Esophagus squamous epithelium (tissue), 5 donors: ENCODE measurements around the gene RHOD. TPM values are rescaled to one million over a fixed set of nuclear protein-coding genes. Genes with fewer than 3 reads are reported as not detected.
A peak's percentile ranks its signal among the peaks of the same experiment; 100 is the strongest.

Source experiments
- DNase-seq: peaks from one replicate; lab custom pipeline; 2025; lab: John Stamatoyannopoulos, UW
- H3K27ac ChIP-seq, 4 donors: fragments of 200-600 bp; sonication (generic); one replicate each; pipeline ENCODE4 v1.5.1; 2016 to 2019; ENCODE audit warnings: mild to moderate bottlenecking in 1 of 4
- H3K27me3 ChIP-seq, 4 donors: fragments of 200-600 bp; sonication (generic); 1 replicate in 3 of 4; 2 replicates in 1 of 4; pipeline versions ENCODE4 v1.5.1 to v1.6.0; 2017 to 2021; ENCODE audit warnings: antibody characterized with exemption in 1 of 4
- H3K36me3 ChIP-seq, 3 donors: fragments of 200-600 bp; sonication (generic); one replicate each; pipeline ENCODE4 v1.5.1; 2016 to 2019
- H3K4me1 ChIP-seq, 3 donors: fragments of 200-600 bp; sonication (generic); one replicate each; pipeline ENCODE4 v1.5.1; 2017 to 2019
- H3K4me3 ChIP-seq, 4 donors: fragments of 200-600 bp; sonication (generic); 1 replicate in 3 of 4; 2 replicates in 1 of 4; pipeline ENCODE4 v1.5.1; 2016 to 2019; ENCODE audit warnings: mild to moderate bottlenecking in 2 of 4, moderate library complexity in 1 of 4
- H3K9me3 ChIP-seq, 3 donors: fragments of 200-600 bp; sonication (generic); one replicate each; pipeline ENCODE4 v1.5.1; 2016 to 2019
- POLR2A ChIP-seq, 4 donors: fragments of 450-650 bp; IDR thresholded peaks; one replicate each; pipeline ENCODE4 v1.6.1; 2017; ENCODE audit warnings: antibody characterized with exemption in 4 of 4, mild to moderate bottlenecking in 4 of 4, moderate library complexity in 3 of 4
- WGBS, 2 donors: methylation state at CpG; one replicate each; pipeline ENCODE4 v1.1.5; 2018; 5-methylcytosine and 5-hydroxymethylcytosine counted together
- intact Hi-C: fragments of 100-400 bp; cut with DNase I; formaldehyde crosslinking; loops from one replicate; pipeline ENCODE4 v1.15.0; 2022
- total RNA-seq, 4 donors: library from RNA; depleted of rRNA; stranded (reverse); fragments of >200 nt; gene quantifications; one replicate each; pipeline ENCODE4 v1.1.0, GENCODE V29; 2016
- TF ChIP-seq, protein P1 (sequence below), 6 experiments: fragments of 450-650 bp in 4 of 6; fragments of 200-600 bp in 2 of 6; sonication (generic) in 2 of 6; IDR thresholded peaks; one replicate each; pipeline ENCODE4 v1.5.1; 2016 to 2019; ENCODE audit warnings: antibody characterized with exemption in 6 of 6, mild to moderate bottlenecking in 4 of 6, moderate library complexity in 4 of 6
- donor health status: DM: yes; HTN: yes; CAD: no.

Gene RHOD
- total RNA-seq, 4 donors from 2014 or later: 122 to 219 (median 169) TPM

DNA sequence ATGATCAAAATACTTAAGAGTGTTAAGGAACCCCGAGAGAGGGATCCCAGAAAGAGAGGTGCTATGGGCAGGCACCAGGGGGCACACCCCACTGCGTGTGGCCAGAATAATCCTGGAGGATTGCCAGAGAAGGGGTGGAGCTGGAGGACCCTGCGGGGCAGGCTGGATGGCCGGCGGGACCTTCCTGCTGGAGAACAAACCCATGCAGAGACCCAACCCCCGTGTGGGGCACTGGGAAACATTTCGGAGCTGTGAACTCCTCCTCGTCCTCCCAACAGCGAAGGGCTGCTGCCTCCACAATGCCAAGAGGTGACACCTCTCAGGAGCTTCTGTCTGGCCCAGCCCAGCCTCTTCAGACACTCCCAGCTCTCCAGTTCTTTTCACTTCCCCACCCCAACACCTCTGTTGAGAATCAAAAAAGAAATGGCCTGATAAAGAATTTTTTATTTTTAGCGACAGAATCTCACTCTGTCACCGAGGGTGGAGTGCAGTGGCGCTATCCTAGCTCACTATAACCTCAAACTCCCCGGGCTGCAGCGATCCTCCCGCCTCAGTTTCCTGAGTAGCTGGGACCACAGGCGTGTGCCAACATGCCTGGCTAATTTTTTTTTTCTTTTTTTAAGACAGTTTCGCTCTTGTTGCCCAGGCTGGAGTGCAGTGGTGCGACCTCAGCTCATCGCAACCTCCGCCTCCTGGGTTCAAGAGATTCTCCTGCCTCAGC, 25.6 kb downstream of the RHOD start:
- H3K4me3 ChIP-seq: peak overlapping the region in 3 of 4 donors; percentile 17 to 45 (median 24)
- TF ChIP-seq, protein P1, sequence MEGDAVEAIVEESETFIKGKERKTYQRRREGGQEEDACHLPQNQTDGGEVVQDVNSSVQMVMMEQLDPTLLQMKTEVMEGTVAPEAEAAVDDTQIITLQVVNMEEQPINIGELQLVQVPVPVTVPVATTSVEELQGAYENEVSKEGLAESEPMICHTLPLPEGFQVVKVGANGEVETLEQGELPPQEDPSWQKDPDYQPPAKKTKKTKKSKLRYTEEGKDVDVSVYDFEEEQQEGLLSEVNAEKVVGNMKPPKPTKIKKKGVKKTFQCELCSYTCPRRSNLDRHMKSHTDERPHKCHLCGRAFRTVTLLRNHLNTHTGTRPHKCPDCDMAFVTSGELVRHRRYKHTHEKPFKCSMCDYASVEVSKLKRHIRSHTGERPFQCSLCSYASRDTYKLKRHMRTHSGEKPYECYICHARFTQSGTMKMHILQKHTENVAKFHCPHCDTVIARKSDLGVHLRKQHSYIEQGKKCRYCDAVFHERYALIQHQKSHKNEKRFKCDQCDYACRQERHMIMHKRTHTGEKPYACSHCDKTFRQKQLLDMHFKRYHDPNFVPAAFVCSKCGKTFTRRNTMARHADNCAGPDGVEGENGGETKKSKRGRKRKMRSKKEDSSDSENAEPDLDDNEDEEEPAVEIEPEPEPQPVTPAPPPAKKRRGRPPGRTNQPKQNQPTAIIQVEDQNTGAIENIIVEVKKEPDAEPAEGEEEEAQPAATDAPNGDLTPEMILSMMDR (IDR thresholded peaks at IDR 0.05): peak in 2 of 6 experiments; percentile 12 to 29
- TF ChIP-seq POLR2A (IDR thresholded peaks at IDR 0.05): no peak
- peaks cover 26 to 43% (median 31%) of the 10 kb centered on the region in 3 donors for H3K4me1 ChIP-seq
- H3K27me3 ChIP-seq: no peaks in the 10 kb centered on the region
- no peaks in the 10 kb centered on the region for H3K36me3 ChIP-seq
- no peaks in the 10 kb centered on the region for H3K9me3 ChIP-seq
- DNase-seq: no peak
- peak overlapping the region in 3 of 4 donors; percentile 52 to 80 (median 77) for H3K27ac ChIP-seq
- intact Hi-C loops: loop anchor here (10.0 kb wide), 1 partner anchor 83 kb away; no protein-coding TSS in a partner anchor
- 22 to 31% methylated on average over 18 to 19 of the region's 20 CpGs for WGBS, 2 donors

DNA sequence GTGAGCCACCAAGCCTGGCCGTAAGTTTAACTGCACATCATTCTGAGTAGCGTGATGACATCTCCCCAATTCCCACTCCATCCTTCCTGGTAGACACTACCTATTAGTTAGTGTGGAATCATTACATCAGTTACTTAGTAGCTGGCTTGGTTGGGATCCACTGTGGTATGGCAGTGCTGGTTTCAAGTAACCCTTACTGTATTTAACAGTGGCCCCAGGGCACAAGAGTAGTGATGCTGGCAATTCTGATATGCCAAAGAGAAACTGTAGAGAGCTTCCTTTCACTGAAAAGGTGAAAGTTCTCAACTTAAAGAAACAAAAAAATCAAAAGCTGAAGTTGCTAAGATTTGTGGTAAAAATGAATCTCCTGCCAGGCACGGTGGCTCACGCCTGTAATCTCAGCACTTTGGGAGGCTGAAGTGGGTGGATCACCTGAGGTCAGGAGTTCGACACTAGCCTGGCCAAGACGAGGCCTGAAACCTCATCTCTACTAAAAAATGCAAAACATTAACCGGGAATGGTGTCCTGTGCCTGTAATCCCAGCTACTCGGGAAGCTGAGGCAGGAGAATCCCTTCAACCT, 27.2 kb downstream of the RHOD start:
- Histone ChIP-seq H3K9me3 (no peaks in the 10 kb centered on the region), H3K4me3 (no peak overlapping the region), H3K4me1 (peaks cover 11 to 27% (median 17%) of the 10 kb centered on the region in 3 donors), H3K27me3 (no peaks in the 10 kb centered on the region), H3K36me3 (no peaks in the 10 kb centered on the region), H3K27ac (no peak overlapping the region)
- DNase-seq: no peak
- TF ChIP-seq, protein P1 (IDR thresholded peaks at IDR 0.05): no peak
- TF ChIP-seq POLR2A (IDR thresholded peaks at IDR 0.05): no peak
- intact Hi-C loops: loop anchor here (10.0 kb wide), 1 partner anchor 81 kb away; no protein-coding TSS in a partner anchor
- WGBS, 2 donors: 86 to 87% methylated on average over 8 of the region's 8 CpGs

- Histone ChIP-seq H3K27ac (no peak overlapping the region), H3K4me3 (no peak overlapping the region), H3K27me3 (no peaks in the 10 kb centered on the region), H3K36me3 (no peaks in the 10 kb centered on the region), H3K9me3 (no peaks in the 10 kb centered on the region), H3K4me1 (peaks cover 11 to 18% (median 11%) of the 10 kb centered on the region in 3 donors)
- DNase-seq: no peak
- intact Hi-C loops: loop anchor here (10.0 kb wide), 1 partner anchor 79 kb away; no protein-coding TSS in a partner anchor
- TF ChIP-seq, protein P1 (IDR thresholded peaks at IDR 0.05): no peak
- no peak for TF ChIP-seq POLR2A (IDR thresholded peaks at IDR 0.05)
- 91 to 94% methylated on average over 5 of the region's 5 CpGs for WGBS, 2 donors
These were observed 29.0 kb downstream of the RHOD start for GRCh38 chr11:67085617-67086016.

DNA sequence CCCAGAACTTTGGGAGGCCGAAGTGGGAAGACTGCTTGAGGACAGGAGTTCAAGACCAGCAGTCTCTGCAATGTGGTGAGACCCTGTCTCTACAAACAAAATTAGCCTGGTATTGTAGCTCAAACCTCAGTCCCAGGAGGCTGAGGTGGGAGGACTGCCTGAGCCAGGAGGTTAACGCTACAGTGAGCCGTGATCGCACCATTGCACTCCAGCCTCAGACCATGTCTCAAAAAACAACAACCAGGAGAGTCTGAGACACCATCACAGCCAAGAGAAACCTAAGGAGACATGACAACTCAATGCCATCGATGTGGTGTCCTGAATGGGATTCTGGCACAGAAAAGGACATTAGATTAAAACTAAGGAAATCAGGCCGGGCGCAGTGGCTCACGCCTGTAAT, 34.1 kb downstream of the RHOD start:
- Histone ChIP-seq H3K9me3 (no peaks in the 10 kb centered on the region), H3K4me1 (no peaks in the 10 kb centered on the region), H3K4me3 (no peak overlapping the region), H3K27me3 (peaks cover 0 to 6% (median 0%) of the 10 kb centered on the region in 4 donors), H3K27ac (no peak overlapping the region), H3K36me3 (no peaks in the 10 kb centered on the region)
- no peak for DNase-seq
- WGBS, 2 donors: 86 to 87% methylated on average over 7 to 8 of the region's 8 CpGs
- intact Hi-C loops: no loop called here
- TF ChIP-seq, protein P1 (IDR thresholded peaks at IDR 0.05): no peak
- no peak for TF ChIP-seq POLR2A (IDR thresholded peaks at IDR 0.05)

DNA sequence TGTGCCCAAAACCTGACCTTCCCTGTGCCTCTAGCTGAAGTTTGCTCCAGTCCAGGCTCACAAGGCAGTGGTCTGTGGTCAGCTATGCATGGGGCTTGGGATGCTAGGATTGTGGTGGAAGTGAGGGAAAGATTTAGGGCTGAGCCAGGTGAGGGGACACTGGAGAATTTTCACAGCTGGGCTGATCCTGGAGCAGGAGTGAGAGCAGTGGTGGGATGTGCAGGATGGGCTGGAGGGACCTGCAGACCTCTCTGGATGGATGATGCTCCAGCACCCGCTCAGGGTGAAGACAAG, 38.5 kb downstream of the RHOD start:
- intact Hi-C loops: no loop called here
- Histone ChIP-seq H3K4me1 (peaks cover 0 to 2% (median 0%) of the 10 kb centered on the region in 3 donors), H3K27ac (no peak overlapping the region), H3K9me3 (no peaks in the 10 kb centered on the region), H3K36me3 (no peaks in the 10 kb centered on the region), H3K27me3 (peaks cover 0 to 6% (median 0%) of the 10 kb centered on the region in 4 donors), H3K4me3 (no peak overlapping the region)
- 89 to 100% methylated on average over 1 of the region's 1 CpG for WGBS, 2 donors
- no peak for DNase-seq
- no peak for TF ChIP-seq POLR2A (IDR thresholded peaks at IDR 0.05)
- TF ChIP-seq, protein P1 (IDR thresholded peaks at IDR 0.05): no peak
